IMR-90 (cell line): Measurements from ENCODE around the gene GAL3ST1. TPM values are rescaled to one million over a fixed set of nuclear protein-coding genes. Genes with fewer than 3 reads are reported as not detected.

ENCODE experiments used
- ATAC-seq: fragments of 200-7000 bp; cut with Tn5 transposase; 2 replicates; pipeline ENCODE4 v1.9.1; 2020; ENCODE audit warnings: low read depth, mild to moderate bottlenecking, moderate library complexity
- BruUV-seq: library from RNA; stranded (reverse); fragments of 400-500 nt; replicated peaks from 2 replicates; lab custom pipeline; 2021; lab: Mats Ljungman, UMichigan
- CTCF ChIA-PET: fragments of 300-600 bp; formaldehyde crosslinking; extraction: SDS; loops from one replicate; lab custom pipeline; 2021; ENCODE audit warnings: antibody characterized with exemption; lab: Yijun Ruan, JAX
- POLR2A ChIA-PET: fragments of 300-600 bp; sonication (Branson Sonifier 250); formaldehyde crosslinking; loops from one replicate; lab custom pipeline; 2022; ENCODE audit warnings: antibody characterized with exemption; ENCODE audit not compliant: unreplicated experiment; lab: Charles Lee
- DNase-seq: peaks from one replicate; pipeline ENCODE4 v3.0.0; 2013
- H2AFZ ChIP-seq: replicated peaks from 2 replicates; pipeline ENCODE3; 2013; ENCODE audit warnings: low read length, mild to moderate bottlenecking; ENCODE audit not compliant: poor library complexity
- H2AK5ac ChIP-seq: 2 replicates; pipeline ENCODE4 v1.6.1; 2013; ENCODE audit warnings: low read depth, low read length, inconsistent platforms
- H2AK9ac ChIP-seq: replicated peaks from 2 replicates; pipeline ENCODE3; 2013; ENCODE audit warnings: mild to moderate bottlenecking, low read depth, low read length, moderate library complexity; ENCODE audit not compliant: poor library complexity
- H2BK120ac ChIP-seq: 2 replicates; pipeline ENCODE4 v1.6.1; 2013; ENCODE audit warnings: low read depth, low read length, inconsistent platforms
- H2BK15ac ChIP-seq: 3 replicates; pipeline ENCODE4 v1.6.1; 2013; ENCODE audit warnings: low read depth, low read length, inconsistent platforms
- H2BK20ac ChIP-seq: 2 replicates; pipeline ENCODE4 v1.6.1; 2013; ENCODE audit warnings: low read depth, mild to moderate bottlenecking, inconsistent platforms, low read length, moderate library complexity
- H2BK5ac ChIP-seq: 2 replicates; pipeline ENCODE4 v1.6.1; 2013; ENCODE audit warnings: mild to moderate bottlenecking, low read depth, low read length, inconsistent platforms; ENCODE audit not compliant: poor library complexity, severe bottlenecking
- H3K14ac ChIP-seq: replicated peaks from 2 replicates; pipeline ENCODE4 v1.6.1; 2013; ENCODE audit warnings: low read depth, low read length, inconsistent platforms
- H3K18ac ChIP-seq: 2 replicates; pipeline ENCODE4 v1.6.1; 2013; ENCODE audit warnings: low read depth, low read length, control low read depth
- H3K23ac ChIP-seq: 2 replicates; pipeline ENCODE4 v1.6.1; 2013; ENCODE audit warnings: low read depth, low read length, inconsistent platforms
- H3K27ac ChIP-seq: 2 replicates; pipeline ENCODE4 v1.5.1; 2013; ENCODE audit warnings: mild to moderate bottlenecking, control low read depth, low read length; ENCODE audit not compliant: insufficient read depth
- H3K27me3 ChIP-seq: 2 replicates; pipeline ENCODE4 v1.6.1; 2013; ENCODE audit warnings: low read length; ENCODE audit not compliant: control insufficient read depth, insufficient read depth
- H3K36me3 ChIP-seq: 2 replicates; pipeline ENCODE4 v1.6.1; 2013; ENCODE audit warnings: low read length, mixed read lengths; ENCODE audit not compliant: control insufficient read depth, insufficient read depth
- H3K4ac ChIP-seq: 2 replicates; pipeline ENCODE4 v1.6.1; 2013; ENCODE audit warnings: low read depth, low read length, inconsistent platforms
- H3K4me1 ChIP-seq: 2 replicates; pipeline ENCODE4 v1.6.1; 2013; ENCODE audit warnings: low read length, mixed read lengths; ENCODE audit not compliant: control insufficient read depth, insufficient read depth
- H3K4me2 ChIP-seq: 2 replicates; pipeline ENCODE4 v1.6.1; 2013; ENCODE audit warnings: low read depth, mild to moderate bottlenecking, control low read depth, low read length, moderate library complexity
- H3K4me3 ChIP-seq: 2 replicates; pipeline ENCODE4 v1.5.1; 2013; ENCODE audit warnings: low read depth, mild to moderate bottlenecking, control low read depth, low read length, moderate library complexity; ENCODE audit not compliant: insufficient read depth
- H3K56ac ChIP-seq: 2 replicates; pipeline ENCODE4 v1.6.1; 2013; ENCODE audit warnings: low read length, inconsistent platforms; ENCODE audit not compliant: insufficient read depth; ENCODE audit errors: extremely low read depth
- H3K79me1 ChIP-seq, 2 experiments: 2 replicates each; pipeline ENCODE4 v1.6.1; 2013; ENCODE audit warnings: low read length in 2 of 2, inconsistent platforms in 1 of 2, low read depth in 1 of 2
- H3K9ac ChIP-seq: 2 replicates; pipeline ENCODE4 v1.6.1; 2013; ENCODE audit warnings: low read depth, low read length, control low read depth
- H3K9me1 ChIP-seq: 2 replicates; pipeline ENCODE4 v1.6.1; 2013; ENCODE audit warnings: low read length, inconsistent platforms; ENCODE audit not compliant: insufficient read depth
- H3K9me3 ChIP-seq: 2 replicates; pipeline ENCODE4 v1.6.1; 2013; ENCODE audit warnings: low read length; ENCODE audit not compliant: control insufficient read depth, insufficient read depth
- H4K20me1 ChIP-seq: 2 replicates; pipeline ENCODE4 v1.6.1; 2013; ENCODE audit warnings: low read length, inconsistent platforms; ENCODE audit not compliant: insufficient read depth
- H4K5ac ChIP-seq: 2 replicates; pipeline ENCODE4 v1.6.1; 2013; ENCODE audit warnings: mild to moderate bottlenecking, low read depth, low read length, control low read depth
- H4K8ac ChIP-seq, 2 experiments: 2 replicates each; pipeline ENCODE4 v1.6.1; 2013; ENCODE audit warnings: low read depth in 2 of 2, low read length in 2 of 2, control low read depth in 1 of 2, inconsistent platforms in 1 of 2
- H4K91ac ChIP-seq: 2 replicates; pipeline ENCODE4 v1.6.1; 2013; ENCODE audit warnings: low read depth, low read length, inconsistent platforms; ENCODE audit not compliant: insufficient read depth
- CTCF ChIP-seq: conservative IDR thresholded peaks from 2 replicates; pipeline ENCODE4 v1.5.1; 2012; ENCODE audit warnings: mild to moderate bottlenecking, low read depth, low read length, improper control_type of control experiment
- ELK1 ChIP-seq: fragments of 150-350 bp; IDR thresholded peaks from 2 replicates; pipeline ENCODE4 v1.6.1; 2016; ENCODE audit warnings: low read depth, mild to moderate bottlenecking, low read length, moderate library complexity, borderline replicate concordance
- WGBS, 2 experiments: methylation state at CpG; one replicate each; pipeline versions ENCODE4 v1.1.5 to v1.1.7; 2013; ENCODE audit warnings: missing lambda C conversion rate in 2 of 2; ENCODE audit not compliant: insufficient read length in 1 of 2; ENCODE audit errors: extremely low coverage in 2 of 2; 5-methylcytosine and 5-hydroxymethylcytosine counted together
- dilution Hi-C: fragments of 300-500 bp; cut with HindIII; formaldehyde crosslinking; loops from one replicate; pipeline ENCODE4 v1.14.3; 2018; ENCODE audit warnings: low sequenced_read_pairs; ENCODE audit not compliant: unreplicated experiment
- in situ Hi-C: fragments of 300-500 bp; cut with MboI; formaldehyde crosslinking; loops from 3 replicates; pipeline ENCODE4 v1.14.3; 2019; ENCODE audit warnings: low sequenced_read_pairs, inconsistent platforms, mixed read lengths
- intact Hi-C: fragments of 100-400 bp; cut with micrococcal nuclease; formaldehyde crosslinking; loops from 2 replicates; pipeline ENCODE4 v1.10.0; 2022
- polyA plus RNA-seq, 3 experiments: library from polyadenylated mRNA; depleted of rRNA; stranded (reverse); fragments of >200 nt; gene quantifications; 2 replicates each; pipeline ENCODE4 v1.2.3, GENCODE V29; 2012; ENCODE audit warnings: low replicate concordance in 1 of 3
- total RNA-seq: library from RNA; depleted of rRNA; stranded (reverse); fragments of >200 nt; gene quantifications from 2 replicates; pipeline ENCODE4 v1.2.3, GENCODE V29; 2012

Gene GAL3ST1
- total and polyA plus RNA-seq, 2 of the 4 experiments (the other 2 are of a cell fraction) = not detected

GRCh38 chr22:30514252-30514651, 60.2 kb downstream of the GAL3ST1 start:
- WGBS, 2 experiments = no CpG with 5 or more reads among the region's 4 CpGs
- BruUV-seq = no TSS peak
- POLR2A ChIA-PET = no interaction called here

More at GRCh38 chr22:30514252-30514651, 60.2 kb downstream of the GAL3ST1 start:
- Histone ChIP-seq H2AK5ac (no peak overlapping the region), H4K8ac (no peak overlapping the region), H3K9me3 (peaks cover 3% of the 10 kb centered on the region; the same call in 1 of the 2 replicates), H2BK120ac (no peak overlapping the region), H3K23ac (no peak overlapping the region), H3K4me2 (no peak overlapping the region), H3K27ac (no peak overlapping the region), H3K9me1 (no peaks in the 10 kb centered on the region), H4K91ac (no peak overlapping the region), H4K5ac (no peak overlapping the region), H3K9ac (no peak overlapping the region), H2BK15ac (no peak overlapping the region), H3K56ac (no peak overlapping the region), H2AK9ac (no peak overlapping the region), H4K20me1 (no peaks in the 10 kb centered on the region), H3K27me3 (peaks cover 25% of the 10 kb centered on the region), H2BK20ac (no peak overlapping the region), H2AFZ (no peak overlapping the region), H3K4me3 (no peak overlapping the region), H3K18ac (no peak overlapping the region), H3K14ac (no peak overlapping the region), H3K4me1 (no peaks in the 10 kb centered on the region), H3K36me3 (no peaks in the 10 kb centered on the region), H3K79me1 (no peaks in the 10 kb centered on the region), H2BK5ac (no peak overlapping the region), H3K4ac (no peak overlapping the region)
- no peak for ATAC-seq
- TF ChIP-seq ELK1 (no peak), CTCF (no peak)
- in situ Hi-C loops = no loop called here
- intact Hi-C loops = no loop called here
- CTCF ChIA-PET = no interaction called here
- no peak for DNase-seq
- dilution Hi-C loops = no loop called here
